Keratinocyte (primary cell): ENCODE data around the gene TMEM183A.

Source experiments
- EZH2 ChIP-seq: IDR thresholded peaks from one replicate; pipeline ENCODE4 v1.6.1; 2012; ENCODE audit warnings: inconsistent platforms, mild to moderate bottlenecking, low read length, moderate library complexity
- TF ChIP-seq, protein P1 (sequence below), 3 experiments: IDR thresholded peaks in 1 of 3; conservative IDR thresholded peaks in 1 of 3; optimal IDR thresholded peaks in 1 of 3; 2 replicates in 2 of 3; 3 replicates in 1 of 3; pipeline versions ENCODE3 to v1.5.1; 2011; ENCODE audit warnings: low read length in 3 of 3, mild to moderate bottlenecking in 3 of 3, moderate library complexity in 2 of 3, control low read depth in 1 of 3, inconsistent platforms in 1 of 3; ENCODE audit not compliant: insufficient read depth in 2 of 3; ENCODE audit errors: extremely low read depth in 1 of 3

DNA sequence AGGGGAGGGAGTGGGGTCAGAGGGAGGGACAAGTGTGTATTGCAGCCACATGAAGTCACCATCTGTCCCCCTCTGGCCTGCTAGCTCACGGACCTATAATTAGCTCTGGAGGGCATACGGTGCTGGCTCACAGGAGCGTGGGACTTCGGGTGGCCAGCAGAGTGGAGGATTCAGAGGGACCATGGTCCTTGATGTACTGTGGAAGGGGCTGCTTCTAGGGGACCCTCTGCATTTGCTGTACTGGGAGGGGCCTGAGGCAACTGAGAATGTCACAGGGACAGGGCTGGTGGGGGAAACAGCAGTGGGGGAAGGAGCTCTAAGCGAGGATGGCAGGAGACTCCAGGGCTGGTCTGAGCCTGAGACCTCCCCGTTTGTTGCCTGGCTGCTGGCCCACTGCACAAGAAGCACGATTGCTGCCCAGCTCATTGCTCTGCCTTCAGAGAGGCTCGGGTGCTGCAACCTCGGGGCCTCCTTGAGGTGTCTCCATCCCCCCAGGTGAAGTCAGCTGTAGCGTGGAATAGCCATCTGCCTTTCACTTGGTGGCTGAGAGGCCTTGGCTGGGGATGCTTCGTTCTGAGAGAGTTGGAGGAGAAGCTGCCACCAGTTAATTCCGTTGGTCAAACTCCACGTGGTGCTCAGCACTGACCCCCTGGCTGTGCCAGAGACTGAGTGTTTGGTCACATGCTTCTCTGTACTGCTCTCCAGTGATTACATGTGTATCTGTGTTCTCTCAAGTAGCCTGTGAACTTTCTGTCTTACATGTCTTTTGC lies 21.8 kb downstream of the TMEM183A start:
- TF ChIP-seq, protein P1, sequence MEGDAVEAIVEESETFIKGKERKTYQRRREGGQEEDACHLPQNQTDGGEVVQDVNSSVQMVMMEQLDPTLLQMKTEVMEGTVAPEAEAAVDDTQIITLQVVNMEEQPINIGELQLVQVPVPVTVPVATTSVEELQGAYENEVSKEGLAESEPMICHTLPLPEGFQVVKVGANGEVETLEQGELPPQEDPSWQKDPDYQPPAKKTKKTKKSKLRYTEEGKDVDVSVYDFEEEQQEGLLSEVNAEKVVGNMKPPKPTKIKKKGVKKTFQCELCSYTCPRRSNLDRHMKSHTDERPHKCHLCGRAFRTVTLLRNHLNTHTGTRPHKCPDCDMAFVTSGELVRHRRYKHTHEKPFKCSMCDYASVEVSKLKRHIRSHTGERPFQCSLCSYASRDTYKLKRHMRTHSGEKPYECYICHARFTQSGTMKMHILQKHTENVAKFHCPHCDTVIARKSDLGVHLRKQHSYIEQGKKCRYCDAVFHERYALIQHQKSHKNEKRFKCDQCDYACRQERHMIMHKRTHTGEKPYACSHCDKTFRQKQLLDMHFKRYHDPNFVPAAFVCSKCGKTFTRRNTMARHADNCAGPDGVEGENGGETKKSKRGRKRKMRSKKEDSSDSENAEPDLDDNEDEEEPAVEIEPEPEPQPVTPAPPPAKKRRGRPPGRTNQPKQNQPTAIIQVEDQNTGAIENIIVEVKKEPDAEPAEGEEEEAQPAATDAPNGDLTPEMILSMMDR (optimal IDR thresholded peaks at IDR 0.05 in 1 of 3, IDR thresholded peaks at IDR 0.05 in 1 of 3, conservative IDR thresholded peaks at IDR 0.05 in 1 of 3; ENCODE audit: extremely low read depth in 1 of 3, insufficient read depth in 2 of 3, low read length in 3 of 3): no peak
- TF ChIP-seq EZH2: no peak
